Urinary bladder (tissue), 4 donors: ENCODE results near the gene MKKS. TPM values are rescaled to one million over a fixed set of nuclear protein-coding genes. Genes with fewer than 3 reads are reported as not detected.
"Not testable (repeated sequence)": the region's sequence is repeated elsewhere in the genome, so short reads cannot be mapped to it uniquely, and the experiment has no call there.

Experiments
- DNase-seq: peaks from one replicate; pipeline ENCODE4 v3.0.0-alpha.2; 2015; ENCODE audit errors: extremely low spot score
- H3K27ac ChIP-seq: one replicate; pipeline ENCODE4 v1.5.1; 2013; ENCODE audit warnings: low read depth, mild to moderate bottlenecking, moderate library complexity
- H3K36me3 ChIP-seq: one replicate; pipeline ENCODE4 v1.6.1; 2013; ENCODE audit warnings: mild to moderate bottlenecking, moderate library complexity; ENCODE audit not compliant: insufficient read depth
- H3K4me1 ChIP-seq: one replicate; pipeline ENCODE4 v1.6.1; 2013; ENCODE audit warnings: mild to moderate bottlenecking, moderate library complexity; ENCODE audit not compliant: insufficient read depth
- H3K4me3 ChIP-seq: one replicate; pipeline ENCODE4 v1.5.1; 2013; ENCODE audit warnings: low read depth, low read length
- WGBS: extraction: QIAGEN DNeasy Blood & Tissue Kit; methylation state at CpG from one replicate; pipeline ENCODE4 v1.1.7; 2013; 5-methylcytosine and 5-hydroxymethylcytosine counted together
- polyA plus RNA-seq: library from polyadenylated mRNA; stranded (reverse); fragments of 200-250 nt; gene quantifications from one replicate; pipeline ENCODE4 v1.2.3, GENCODE V29; 2013
- total RNA-seq: library from RNA; depleted of rRNA; stranded (reverse); fragments of >200 nt; gene quantifications from one replicate; pipeline ENCODE4 v1.2.3, GENCODE V29; 2014
- donor health status: healthy with polysubstance abuse.
- donor health status: healthy.

MKKS gene
- total and polyA plus RNA-seq, 2 donors, result 18.1 to 19.8 TPM

DNA sequence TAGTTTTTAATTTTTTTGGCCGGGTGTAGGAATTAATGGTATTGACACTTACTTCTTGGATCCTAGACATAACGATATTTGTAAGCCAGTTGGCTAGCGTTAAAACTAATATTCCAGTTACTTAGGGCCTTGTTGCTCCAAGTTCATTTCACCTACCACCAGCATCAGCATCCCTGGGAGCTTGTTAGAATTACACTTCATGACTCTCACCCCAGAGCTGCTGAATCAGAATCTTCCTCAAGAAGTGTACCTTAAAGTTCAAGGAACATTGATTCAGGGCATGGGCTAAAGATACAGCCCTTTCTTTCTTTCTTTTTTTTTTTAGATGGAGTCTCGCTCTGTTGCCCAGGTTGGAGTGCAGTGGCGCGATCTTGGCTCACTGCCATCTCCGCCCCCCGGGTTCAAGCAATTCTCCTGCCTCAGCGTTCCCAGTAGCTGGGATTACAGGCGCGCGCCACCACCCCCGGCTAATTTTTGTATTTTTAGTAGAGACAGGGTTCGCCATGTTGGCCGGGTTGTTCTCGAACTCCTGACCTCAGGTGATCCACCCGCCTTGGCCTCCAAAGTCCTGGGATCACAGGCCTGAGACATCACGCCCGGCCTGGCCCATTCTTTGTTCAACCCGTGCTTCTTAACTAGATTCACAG, 2.2 kb upstream of the MKKS start:
- no peak overlapping the region for H3K4me3 ChIP-seq
- WGBS, result 96% methylated on average over 20 of the region's 20 CpGs
- DNase-seq, result no peak

DNA sequence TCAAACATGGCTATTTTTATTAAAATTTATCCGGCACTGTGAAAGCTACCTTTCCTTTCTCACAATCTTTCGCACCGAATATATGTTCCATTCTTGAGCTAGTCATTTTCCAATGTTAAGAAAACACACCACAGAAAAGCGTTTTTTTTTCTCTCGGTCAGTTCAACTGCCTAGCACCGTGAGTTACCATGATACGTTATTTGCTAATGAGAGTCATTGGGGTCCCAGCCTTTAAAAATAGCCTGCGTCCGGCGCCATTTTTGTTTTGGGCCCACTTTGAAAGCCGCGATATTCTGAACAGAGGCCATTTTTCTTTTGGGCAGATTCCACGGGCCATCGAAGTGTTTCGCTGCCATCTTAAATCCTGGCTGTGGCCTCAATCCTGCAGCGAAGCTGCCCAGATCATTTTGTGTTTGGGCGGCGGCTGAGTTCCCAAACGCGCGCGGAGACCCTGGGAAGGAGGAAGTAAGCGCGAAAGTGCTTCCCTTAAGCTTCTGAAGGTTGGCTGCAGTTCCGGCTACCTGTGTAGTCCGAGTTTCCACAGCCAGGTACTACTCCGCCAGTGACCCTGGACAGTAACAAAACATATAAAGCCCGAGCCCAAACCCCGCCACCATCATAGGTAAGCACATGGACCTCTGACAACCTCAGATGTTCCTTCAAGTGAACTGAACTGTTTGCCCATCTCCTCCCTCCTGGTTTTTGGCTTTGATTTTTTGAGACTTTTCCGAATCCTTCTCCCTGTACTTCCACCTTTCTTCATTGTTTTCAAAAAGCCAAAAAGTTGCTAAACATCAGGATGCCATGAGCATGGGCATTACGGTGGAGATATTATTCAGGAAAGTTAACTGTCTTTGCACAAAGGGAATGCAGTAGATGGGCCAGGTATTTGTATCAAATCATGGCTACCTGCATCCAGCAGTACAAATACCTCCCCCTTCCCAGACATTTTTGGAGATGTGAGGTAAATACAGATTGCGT, 1.1 kb upstream of the MKKS start, which contains the start of gene SLX4IP:
Gene SLX4IP, plus strand, starts transcription at position 474 of the 981 bp plus-strand sequence. CDS start 22,900 bp downstream, outside the sequence.
- Histone ChIP-seq H3K4me1 (peaks cover 4% of the 10 kb centered on the region), H3K27ac (peak within 1 kb of the TSS; percentile 58), H3K36me3 (no peaks in the 10 kb centered on the region), H3K4me3 (peak within 1 kb of the TSS; percentile 88)
- WGBS, result 2% methylated on average over 32 of the region's 32 CpGs
- peak; percentile 97 for DNase-seq

More for the DNA sequence above, 2.2 kb upstream of the MKKS start:
- no peaks in the 10 kb centered on the region for H3K36me3 ChIP-seq
- H3K4me1 ChIP-seq, result peaks cover 4% of the 10 kb centered on the region
- H3K27ac ChIP-seq, result no peak overlapping the region

DNA sequence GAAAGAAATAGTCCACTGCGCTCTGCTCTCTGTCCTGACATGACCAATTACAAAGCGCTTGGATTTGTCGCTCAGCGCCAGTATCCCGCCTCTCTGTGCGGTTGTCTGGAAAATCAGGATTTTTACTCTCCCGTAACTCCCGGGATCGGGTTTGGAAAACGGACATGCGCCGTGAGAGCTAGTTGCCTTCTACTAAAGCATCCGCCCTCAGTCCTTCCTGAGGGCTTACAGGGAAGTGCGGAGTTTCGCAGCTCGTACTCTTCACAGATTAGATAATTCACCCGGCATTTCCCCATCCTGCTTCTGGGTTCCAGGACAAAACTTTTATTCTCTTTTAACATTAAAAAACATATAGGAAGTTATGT, 427 bp upstream of the MKKS start:
- under 1% methylated on average over 17 of the region's 17 CpGs for WGBS
- peak; percentile 99 for DNase-seq
- Histone ChIP-seq H3K36me3 (no peaks in the 10 kb centered on the region), H3K4me1 (peaks cover 4% of the 10 kb centered on the region), H3K27ac (peak overlapping the region; percentile 58), H3K4me3 (peak overlapping the region; percentile 88)

DNA sequence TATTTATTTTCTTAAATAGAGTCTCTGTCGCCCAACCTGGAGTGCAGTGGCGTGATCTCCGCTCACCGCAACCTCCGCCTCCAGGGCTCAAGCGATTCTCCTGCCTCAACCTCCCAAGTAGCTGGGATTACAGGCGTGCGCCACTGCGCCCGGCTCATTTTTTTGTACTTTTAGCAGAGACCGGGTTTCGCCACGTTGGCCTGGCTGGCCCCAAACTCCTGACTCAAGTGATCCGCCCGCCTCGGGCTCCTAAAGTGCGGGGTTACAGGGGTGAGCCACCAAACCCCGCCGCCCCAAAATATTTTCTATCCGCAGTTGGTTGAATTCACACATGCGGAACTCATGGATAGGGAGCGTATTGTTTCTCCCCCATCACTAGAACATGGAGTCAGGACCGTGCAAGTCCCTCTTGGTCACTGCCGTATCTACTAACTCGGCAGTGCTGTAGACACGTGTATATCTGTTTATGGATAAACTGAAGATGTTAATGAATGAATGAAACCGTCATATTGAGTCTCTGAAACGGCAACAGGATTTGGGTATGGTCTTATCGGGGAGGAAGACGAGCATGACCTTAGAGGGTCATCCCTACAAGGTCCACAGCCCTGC, 904 bp downstream of the MKKS start:
- no peaks in the 10 kb centered on the region for H3K36me3 ChIP-seq
- peak overlapping the region; percentile 88 for H3K4me3 ChIP-seq
- 49% methylated on average over 30 of the region's 30 CpGs for WGBS
- DNase-seq, result no peak
- peaks cover 4% of the 10 kb centered on the region for H3K4me1 ChIP-seq
- no peak overlapping the region for H3K27ac ChIP-seq

DNA sequence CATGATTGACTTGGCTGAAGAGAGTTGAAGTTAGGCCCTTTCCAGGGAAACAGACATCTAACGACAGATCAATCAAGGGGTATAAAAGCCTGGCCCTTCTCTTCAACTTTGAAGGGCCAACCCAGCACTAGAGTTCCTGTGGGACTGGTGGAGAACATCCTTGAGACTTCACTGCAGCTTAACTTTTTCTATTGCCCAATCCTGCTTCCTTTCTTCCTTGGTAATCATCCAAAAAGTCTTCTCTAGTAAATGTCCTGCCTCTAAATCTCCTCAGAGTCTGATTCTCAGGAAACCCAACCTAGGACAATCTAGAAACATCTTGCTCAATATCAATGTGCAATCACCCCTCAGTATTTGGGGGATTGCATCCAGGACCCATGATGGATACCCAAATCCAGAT, 1.9 kb downstream of the MKKS start:
- Histone ChIP-seq H3K4me3 (no peak overlapping the region), H3K4me1 (peaks cover 4% of the 10 kb centered on the region), H3K27ac (no peak overlapping the region), H3K36me3 (no peaks in the 10 kb centered on the region)
- WGBS, result 76% methylated on average over 1 of the region's 1 CpG
- no peak for DNase-seq

DNA sequence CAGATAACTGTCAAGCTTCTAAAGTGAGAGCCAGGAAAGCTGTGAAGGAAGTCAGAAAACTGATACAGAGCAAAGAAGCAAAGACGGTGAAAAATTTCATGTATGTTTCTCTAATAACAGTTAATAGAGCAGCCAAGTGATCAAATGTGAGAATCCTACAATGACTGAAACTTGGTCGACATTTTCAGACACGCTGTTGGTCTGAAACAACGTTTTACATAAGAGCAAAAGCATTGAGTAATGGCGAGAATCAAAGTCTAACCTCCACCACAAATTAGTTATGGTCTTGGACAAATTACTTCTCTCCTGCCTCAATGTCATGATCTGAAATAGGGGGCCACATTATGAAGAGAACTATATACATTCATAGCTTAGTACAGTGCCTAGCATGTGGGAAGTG, 3.3 kb downstream of the MKKS start:
- no peaks in the 10 kb centered on the region for H3K36me3 ChIP-seq
- no peak for DNase-seq
- 89% methylated on average over 5 of the region's 5 CpGs for WGBS
- peaks cover 4% of the 10 kb centered on the region for H3K4me1 ChIP-seq
- no peak overlapping the region for H3K4me3 ChIP-seq
- H3K27ac ChIP-seq, result no peak overlapping the region

DNA sequence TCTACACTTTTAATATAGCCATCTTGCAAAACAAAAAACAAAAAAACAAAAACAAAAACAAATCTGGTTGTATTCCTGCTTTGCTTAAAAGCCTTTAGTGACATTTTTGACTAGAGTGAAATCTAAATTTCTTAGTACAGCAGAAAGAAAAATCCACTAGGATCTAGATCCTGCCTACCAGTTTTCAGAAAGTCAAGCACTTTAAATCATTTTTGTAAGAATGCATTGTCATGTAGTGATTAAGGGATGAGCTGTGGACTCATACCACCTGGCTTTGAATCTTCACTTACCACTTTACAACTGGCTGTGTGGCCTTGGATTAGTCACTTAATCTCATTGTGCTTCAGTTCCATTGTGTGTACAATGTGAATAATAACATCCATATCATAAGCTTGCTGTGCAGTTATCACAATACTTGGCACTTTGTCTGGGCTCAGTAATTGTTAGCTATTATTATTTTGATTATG, 4.0 kb downstream of the MKKS start:
- peaks cover 4% of the 10 kb centered on the region for H3K4me1 ChIP-seq
- no peaks in the 10 kb centered on the region for H3K36me3 ChIP-seq
- DNase-seq, result no peak

DNA sequence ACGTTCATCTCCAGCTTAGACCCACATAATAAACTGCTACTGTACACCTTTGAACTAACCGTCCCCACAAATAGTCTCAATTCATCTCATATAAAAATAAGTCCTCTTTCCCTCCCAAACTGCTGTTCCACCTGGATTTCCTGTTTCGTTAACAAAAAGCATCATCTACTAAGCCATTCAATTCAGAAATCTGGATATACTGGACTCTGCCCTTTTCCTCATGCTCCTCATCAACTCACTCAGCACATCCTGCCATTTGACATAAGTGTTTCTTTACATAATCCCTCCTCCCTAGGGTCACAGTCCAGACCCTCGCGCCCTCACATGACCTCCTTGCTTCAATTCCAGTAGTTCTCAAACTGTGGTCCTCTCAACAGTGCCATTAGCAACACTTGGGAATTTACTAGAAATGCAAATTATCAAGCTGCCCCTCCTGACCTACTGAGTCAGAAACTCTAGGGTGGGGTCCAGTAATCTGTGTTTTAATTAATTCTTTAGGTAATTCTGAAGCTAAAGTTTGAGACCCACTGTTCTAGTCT, 4.5 kb downstream of the MKKS start:
- no peak overlapping the region for H3K27ac ChIP-seq
- DNase-seq, result no peak
- H3K36me3 ChIP-seq, result no peaks in the 10 kb centered on the region
- H3K4me1 ChIP-seq, result peaks cover 4% of the 10 kb centered on the region
- WGBS, result 85% methylated on average over 5 of the region's 5 CpGs
- H3K4me3 ChIP-seq, result no peak overlapping the region

More for the DNA sequence above, 4.0 kb downstream of the MKKS start:
- Histone ChIP-seq H3K27ac (no peak overlapping the region), H3K4me3 (no peak overlapping the region)

DNA sequence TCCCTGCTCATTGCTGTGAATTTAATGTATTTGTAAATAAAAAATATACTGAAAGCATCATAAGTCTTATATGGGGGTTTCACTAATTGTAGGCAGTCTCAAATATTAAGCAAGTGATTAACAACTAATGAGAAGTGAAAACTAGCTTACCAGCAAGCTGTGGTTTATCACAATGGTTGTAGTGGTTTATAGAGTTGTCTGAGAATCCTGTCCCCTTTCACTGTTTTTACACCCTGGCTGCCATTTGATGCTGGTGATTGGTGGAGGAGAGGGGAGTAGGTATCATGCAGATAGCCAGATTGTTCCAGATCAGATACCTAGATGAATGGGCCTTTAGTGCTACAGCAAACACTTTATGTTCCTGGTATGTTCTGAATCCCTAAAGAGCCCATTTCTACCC, 6.0 kb downstream of the MKKS start:
- Histone ChIP-seq H3K4me3 (no peak overlapping the region), H3K4me1 (peaks cover 3% of the 10 kb centered on the region), H3K36me3 (no peaks in the 10 kb centered on the region), H3K27ac (no peak overlapping the region)
- no peak for DNase-seq

DNA sequence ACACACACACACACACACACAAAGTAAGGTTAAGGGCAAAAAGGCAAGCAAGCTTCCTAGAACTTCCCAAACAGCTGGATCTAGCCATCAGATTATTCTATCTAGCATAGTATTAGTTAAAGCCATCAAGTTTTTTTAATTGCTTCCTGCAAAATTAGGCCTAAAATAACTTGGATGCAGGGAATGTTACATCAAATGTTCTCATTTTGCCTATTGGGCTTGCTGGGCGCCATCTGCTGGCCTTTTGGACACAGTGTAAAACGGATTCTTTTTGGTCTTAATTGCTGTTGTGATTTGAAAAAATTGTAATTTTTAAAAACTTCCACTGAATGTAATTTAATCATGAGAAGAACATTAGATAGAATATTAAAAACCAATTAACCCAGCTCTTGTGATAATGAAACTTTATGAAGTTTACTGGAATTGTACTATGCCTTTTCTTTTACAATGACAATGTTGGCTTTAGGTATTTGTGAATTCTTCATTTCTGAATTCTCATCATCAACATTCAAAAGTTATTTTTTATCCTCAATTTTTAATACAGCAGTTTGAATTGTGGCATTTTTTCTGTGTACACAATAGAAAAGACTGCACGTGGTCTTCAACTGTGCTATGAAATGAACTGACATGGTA, 6.8 kb downstream of the MKKS start:
- H3K27ac ChIP-seq, result no peak overlapping the region
- no peak overlapping the region for H3K4me3 ChIP-seq
- H3K36me3 ChIP-seq, result no peaks in the 10 kb centered on the region
- peak; percentile 45 for DNase-seq
- peaks cover under 1% of the 10 kb centered on the region for H3K4me1 ChIP-seq
- 17% methylated on average over 3 of the region's 3 CpGs for WGBS

DNA sequence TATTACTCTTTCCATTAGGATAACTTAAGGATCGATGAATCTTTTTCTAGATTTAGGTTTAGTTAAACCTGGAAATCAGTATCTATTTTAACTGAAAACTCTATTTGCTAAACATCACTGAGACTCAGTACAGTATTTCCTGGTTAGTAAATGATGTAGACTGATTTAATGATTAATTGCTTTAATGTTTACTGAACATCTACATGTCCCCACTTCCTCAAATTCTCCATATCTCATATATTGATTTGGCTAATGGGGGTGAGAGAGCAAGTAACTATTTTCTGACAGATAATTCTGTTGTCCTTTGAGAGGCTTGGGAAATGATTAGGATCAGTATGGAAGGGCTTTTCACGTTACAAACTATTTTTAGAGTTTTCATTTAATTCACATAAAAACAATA, 10.3 kb downstream of the MKKS start:
- Histone ChIP-seq H3K36me3 (peaks cover 2% of the 10 kb centered on the region), H3K27ac (no peak overlapping the region), H3K4me1 (no peaks in the 10 kb centered on the region), H3K4me3 (no peak overlapping the region)
- DNase-seq, result no peak
- WGBS, result 88% methylated on average over 2 of the region's 2 CpGs

DNA sequence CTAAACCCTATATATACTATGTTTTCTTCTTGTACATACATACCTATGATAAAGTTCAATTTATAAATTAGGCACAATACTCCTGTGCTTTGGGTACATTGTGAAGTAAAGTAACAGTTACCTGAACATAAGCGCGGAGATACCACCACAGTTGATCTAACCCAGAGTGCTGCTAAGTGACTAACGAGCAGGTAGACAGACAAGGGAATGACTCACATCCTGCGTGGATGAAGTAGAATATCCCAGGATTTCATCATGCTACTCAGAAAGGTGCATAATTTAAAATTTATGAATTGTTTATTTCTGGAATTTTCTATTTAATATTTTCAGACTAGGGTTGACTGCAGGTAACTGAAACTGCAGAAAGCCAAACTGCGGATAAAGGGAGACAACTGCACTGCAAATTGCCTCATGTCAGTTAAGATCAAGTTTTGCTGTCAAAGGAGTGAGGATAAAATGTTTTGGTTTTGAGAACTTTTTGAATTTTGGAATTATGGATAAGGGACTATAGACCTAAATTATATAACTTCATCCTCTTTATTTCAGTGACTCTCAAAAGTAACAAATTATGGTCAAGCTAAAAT, 14.4 kb downstream of the MKKS start:
- H3K36me3 ChIP-seq, result peaks cover 2% of the 10 kb centered on the region
- WGBS, result 91% methylated on average over 5 of the region's 5 CpGs
- no peaks in the 10 kb centered on the region for H3K4me1 ChIP-seq
- no peak for DNase-seq
- H3K4me3 ChIP-seq, result no peak overlapping the region
- no peak overlapping the region for H3K27ac ChIP-seq

DNA sequence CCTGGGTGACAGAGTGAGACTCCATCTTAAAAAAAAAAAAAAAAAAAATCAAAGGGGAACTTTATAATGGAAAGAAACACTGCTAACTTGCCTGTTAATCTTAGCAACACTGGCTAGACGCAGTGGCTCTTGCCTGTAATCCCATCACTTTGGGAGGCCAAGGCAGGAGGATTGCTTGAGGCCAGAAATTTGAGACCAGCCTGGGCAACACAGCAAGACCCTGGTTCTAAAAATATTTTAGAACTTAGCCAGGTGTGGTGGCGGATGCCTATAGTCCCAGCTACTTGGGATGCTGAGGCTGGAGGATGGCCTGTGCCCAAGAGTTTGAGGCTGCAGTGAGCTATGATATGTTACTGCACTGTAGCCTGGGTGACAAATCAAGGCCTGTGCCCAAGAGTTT, 16.8 kb downstream of the MKKS start:
- not testable (repeated sequence) for H3K4me3 ChIP-seq, H3K27ac ChIP-seq, H3K36me3 ChIP-seq, H3K4me1 ChIP-seq, DNase-seq
- 98% methylated on average over 2 of the region's 2 CpGs for WGBS
